Measurements from ENCODE around the gene NAV1.

- no peak for TF ChIP-seq POLR2A (IDR thresholded peaks at IDR 0.05; ENCODE audit: low read length)
- no peak for TF ChIP-seq GATA1 (IDR thresholded peaks at IDR 0.05; ENCODE audit: low read depth, low read length)
Measured at GRCh38 chr1:201507360-201507675, 31.6 kb upstream of the NAV1 start.
